Rectal smooth muscle tissue (tissue), 1 donor: ENCODE results near the gene PRDM10.
"Not testable (repeated sequence)": the region's sequence is repeated elsewhere in the genome, so short reads cannot be mapped to it uniquely, and the experiment has no call there.

ENCODE experiments used
- H3K27ac ChIP-seq: one replicate; pipeline ENCODE4 v1.7.0; 2013; ENCODE audit warnings: low read depth, low read length, inconsistent platforms
- H3K27me3 ChIP-seq: one replicate; pipeline ENCODE4 v1.7.0; 2013; ENCODE audit warnings: low read length; ENCODE audit not compliant: control insufficient read depth, insufficient read depth
- H3K36me3 ChIP-seq: one replicate; pipeline ENCODE4 v1.7.0; 2013; ENCODE audit warnings: low read length; ENCODE audit not compliant: control insufficient read depth, insufficient read depth
- H3K4me1 ChIP-seq: one replicate; pipeline ENCODE4 v1.7.0; 2013; ENCODE audit warnings: low read length; ENCODE audit not compliant: control insufficient read depth, insufficient read depth
- H3K4me3 ChIP-seq: one replicate; pipeline ENCODE4 v1.7.0; 2013; ENCODE audit warnings: low read length
- H3K9ac ChIP-seq: one replicate; pipeline ENCODE4 v1.7.0; 2013; ENCODE audit warnings: low read length

Gene PRDM10

DNA sequence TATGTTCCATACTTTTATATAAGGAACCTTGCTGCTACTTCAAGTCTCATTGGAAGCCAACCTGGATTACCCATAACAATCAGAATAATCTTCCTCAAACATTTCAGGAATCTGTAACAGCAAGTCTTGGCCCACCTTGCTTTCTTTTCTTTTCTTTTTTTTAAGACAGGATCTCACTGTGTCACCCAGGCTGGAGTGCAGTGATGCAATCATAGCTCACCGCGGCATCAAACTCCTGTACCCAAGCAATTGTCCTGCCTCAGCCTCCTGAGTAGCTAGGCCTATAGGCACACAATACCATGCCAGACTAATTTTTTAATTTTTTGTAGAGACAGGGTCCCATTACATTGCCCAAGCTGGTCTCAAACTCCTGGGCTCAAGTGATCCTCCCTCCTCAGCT is 29.3 kb upstream of the PRDM10 start:
- no peaks in the 10 kb centered on the region for H3K27me3 ChIP-seq
- no peak overlapping the region for H3K4me3 ChIP-seq
- H3K27ac ChIP-seq, result no peak overlapping the region
- H3K4me1 ChIP-seq, result no peaks in the 10 kb centered on the region
- H3K9ac ChIP-seq, result no peak overlapping the region
- no peaks in the 10 kb centered on the region for H3K36me3 ChIP-seq

DNA sequence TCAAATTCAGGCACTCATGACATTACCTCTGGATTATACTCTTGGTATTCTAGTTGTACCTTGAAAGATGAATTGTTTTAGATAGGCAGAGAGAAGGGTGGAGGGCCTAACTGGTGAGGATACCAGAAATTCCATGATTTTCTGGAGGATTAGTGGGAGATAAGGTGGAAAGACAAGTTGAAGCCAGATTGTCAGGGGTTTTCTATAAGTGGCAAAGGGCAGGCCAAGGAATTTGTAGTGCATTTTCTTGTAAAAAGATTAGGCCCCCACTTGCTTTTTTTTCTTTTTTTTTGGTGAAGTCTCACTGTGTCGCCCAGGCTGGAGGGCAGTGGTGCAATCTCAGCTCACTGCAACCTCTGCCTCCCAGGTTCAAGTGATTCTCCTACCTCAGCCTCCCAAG is 28.4 kb upstream of the PRDM10 start:
- H3K4me1 ChIP-seq, result no peaks in the 10 kb centered on the region
- no peak overlapping the region for H3K9ac ChIP-seq
- H3K36me3 ChIP-seq, result no peaks in the 10 kb centered on the region
- H3K27me3 ChIP-seq, result no peaks in the 10 kb centered on the region
- no peak overlapping the region for H3K4me3 ChIP-seq
- no peak overlapping the region for H3K27ac ChIP-seq

DNA sequence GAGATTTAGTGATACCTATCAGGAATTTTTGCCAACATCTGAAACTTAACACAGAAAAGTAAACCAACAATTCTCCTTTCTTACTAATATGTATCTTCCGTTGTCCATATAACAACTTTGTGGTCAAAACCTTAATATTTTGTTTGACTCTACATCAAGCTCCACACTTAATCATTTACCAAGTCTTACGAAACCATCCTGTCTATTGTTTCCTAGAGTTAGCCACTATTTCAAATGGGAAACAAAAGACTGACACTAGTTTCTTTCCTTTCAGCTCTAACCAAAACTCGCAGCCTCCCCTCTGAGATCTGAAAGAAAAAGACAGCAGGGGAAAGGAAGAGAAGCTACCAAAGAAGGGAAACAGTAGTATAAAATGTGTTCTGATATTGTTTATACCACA is 26.5 kb upstream of the PRDM10 start:
- H3K4me3 ChIP-seq, result no peak overlapping the region
- no peak overlapping the region for H3K27ac ChIP-seq
- H3K4me1 ChIP-seq, result no peaks in the 10 kb centered on the region
- H3K27me3 ChIP-seq, result no peaks in the 10 kb centered on the region
- no peak overlapping the region for H3K9ac ChIP-seq
- no peaks in the 10 kb centered on the region for H3K36me3 ChIP-seq

DNA sequence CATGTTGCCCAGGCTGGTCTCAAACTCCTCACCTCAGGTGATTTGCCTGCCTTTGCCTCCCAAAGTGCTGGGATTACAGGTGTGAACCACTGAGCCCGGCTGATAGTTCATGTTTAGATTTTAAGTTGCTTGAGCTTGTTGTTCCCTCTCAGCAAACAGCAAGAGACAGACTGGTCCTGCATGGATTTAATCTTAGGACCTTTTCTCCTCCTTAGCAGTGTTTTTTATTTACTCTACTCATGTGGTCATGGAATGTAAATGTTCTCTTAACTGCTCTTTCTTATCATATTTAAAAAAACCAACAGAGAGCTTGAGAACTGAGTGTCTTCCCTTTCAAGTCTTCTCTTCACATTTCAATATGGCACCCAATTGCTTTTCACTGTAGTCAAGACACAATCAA is 22.7 kb upstream of the PRDM10 start:
- Histone ChIP-seq H3K4me1 (no peaks in the 10 kb centered on the region), H3K36me3 (no peaks in the 10 kb centered on the region), H3K9ac (no peak overlapping the region), H3K27ac (no peak overlapping the region), H3K4me3 (no peak overlapping the region), H3K27me3 (no peaks in the 10 kb centered on the region)

DNA sequence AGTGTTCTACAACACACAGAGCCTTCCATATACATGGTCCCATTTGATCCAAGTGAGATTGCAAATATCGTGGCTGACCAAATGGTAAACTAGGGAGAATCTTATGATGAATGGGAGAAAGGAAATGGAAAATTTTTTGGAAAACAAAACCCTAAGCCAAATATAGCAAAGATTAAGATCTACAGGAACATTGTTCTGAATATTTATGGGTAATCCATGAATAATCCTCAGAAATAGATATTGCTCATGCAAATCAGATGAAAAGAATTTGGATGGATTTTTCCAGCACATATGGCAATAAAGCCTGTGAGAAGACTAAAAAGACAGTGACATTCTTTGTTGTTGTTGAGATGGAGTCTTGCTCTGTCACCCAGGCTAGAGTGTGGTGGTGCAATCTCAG is 21.7 kb upstream of the PRDM10 start:
- no peak overlapping the region for H3K27ac ChIP-seq

DNA sequence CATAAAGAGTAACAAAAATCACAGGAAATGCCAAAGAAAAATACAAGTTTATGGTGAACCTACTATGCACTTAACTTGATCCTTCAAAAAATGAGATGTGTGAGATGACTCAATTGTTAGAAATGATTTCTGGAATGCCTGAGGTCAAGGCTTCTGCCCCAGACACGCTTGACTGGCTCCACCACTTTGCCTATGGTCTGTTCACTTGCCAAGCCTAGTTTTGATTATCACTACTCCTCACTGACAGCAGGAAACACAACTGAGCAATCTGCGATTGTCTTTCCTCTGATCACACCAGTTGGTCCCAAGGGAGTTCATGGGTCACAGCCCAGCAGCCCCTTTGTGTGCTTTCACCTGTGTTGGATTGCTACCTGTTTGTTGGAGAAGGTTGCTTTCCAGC is 20.6 kb upstream of the PRDM10 start:
- Histone ChIP-seq H3K9ac (no peak overlapping the region), H3K36me3 (no peaks in the 10 kb centered on the region), H3K4me3 (no peak overlapping the region), H3K27me3 (no peaks in the 10 kb centered on the region), H3K4me1 (no peaks in the 10 kb centered on the region), H3K27ac (no peak overlapping the region)

More for the DNA sequence above, 21.7 kb upstream of the PRDM10 start:
- no peaks in the 10 kb centered on the region for H3K4me1 ChIP-seq
- no peak overlapping the region for H3K4me3 ChIP-seq
- H3K36me3 ChIP-seq, result no peaks in the 10 kb centered on the region
- no peaks in the 10 kb centered on the region for H3K27me3 ChIP-seq
- no peak overlapping the region for H3K9ac ChIP-seq

DNA sequence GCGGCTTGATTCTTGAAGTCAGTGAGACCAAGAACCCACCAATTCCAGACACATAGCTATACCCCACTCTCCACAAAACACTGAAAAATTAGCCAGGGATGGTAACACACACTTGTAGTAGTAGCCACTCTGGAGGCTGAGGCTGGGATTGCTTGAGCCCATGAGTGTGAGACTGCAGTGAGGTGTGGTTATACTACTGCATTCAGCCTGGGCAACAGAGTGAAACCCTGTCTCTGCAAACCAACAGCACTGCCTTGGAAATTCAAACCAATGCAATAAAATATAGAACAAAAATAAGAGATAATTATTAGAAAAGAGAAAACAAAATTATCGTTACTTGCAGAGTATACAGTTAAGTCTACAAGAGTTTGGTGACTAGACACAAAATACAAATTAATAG is 20.2 kb upstream of the PRDM10 start:
- Histone ChIP-seq H3K4me1 (no peaks in the 10 kb centered on the region), H3K4me3 (no peak overlapping the region), H3K36me3 (no peaks in the 10 kb centered on the region), H3K27ac (no peak overlapping the region), H3K27me3 (no peaks in the 10 kb centered on the region), H3K9ac (no peak overlapping the region)

DNA sequence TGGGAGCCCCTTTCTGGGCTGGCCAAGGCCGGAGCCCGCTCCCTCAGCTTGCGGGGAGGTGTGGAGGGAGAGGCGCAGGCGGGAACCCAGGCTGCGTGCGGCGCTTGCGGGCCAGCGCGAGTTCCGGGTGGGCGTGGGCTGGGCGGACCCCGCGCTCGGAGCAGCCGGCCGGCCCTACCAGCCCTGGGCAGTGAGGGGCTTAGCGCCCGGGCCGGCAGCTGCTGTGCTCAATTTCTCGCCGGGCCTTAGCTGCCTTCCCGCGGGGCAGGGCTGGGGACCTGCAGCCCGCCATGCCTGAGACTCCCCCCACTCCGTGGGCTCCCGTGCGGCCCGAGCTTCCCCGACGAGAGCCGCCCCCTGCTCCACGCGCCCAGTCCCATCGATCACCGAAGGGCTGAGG is 19.0 kb upstream of the PRDM10 start:
- not testable (repeated sequence) for H3K36me3 ChIP-seq, H3K9ac ChIP-seq, H3K27ac ChIP-seq, H3K4me3 ChIP-seq, H3K4me1 ChIP-seq, H3K27me3 ChIP-seq

DNA sequence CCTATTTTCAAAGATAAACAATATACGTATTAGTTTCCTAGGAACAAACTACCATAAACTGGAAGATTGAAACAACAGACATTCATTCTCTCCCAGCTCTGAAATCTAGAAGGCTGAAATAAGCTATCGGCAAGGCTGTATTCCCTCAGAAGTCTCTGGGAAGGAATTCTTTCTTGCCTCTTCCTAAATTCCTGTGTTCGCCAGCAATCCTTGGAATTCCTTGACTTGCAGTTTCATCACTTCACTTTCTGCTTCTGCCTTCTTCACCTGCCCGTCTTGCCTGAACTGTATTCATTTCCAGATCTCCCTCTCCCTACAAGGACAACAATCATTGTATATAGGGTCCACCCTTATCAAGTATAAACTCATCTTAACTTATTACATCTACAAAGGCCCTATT is 17.7 kb upstream of the PRDM10 start:
- H3K4me3 ChIP-seq, result no peak overlapping the region
- no peaks in the 10 kb centered on the region for H3K27me3 ChIP-seq
- H3K36me3 ChIP-seq, result no peaks in the 10 kb centered on the region
- H3K4me1 ChIP-seq, result no peaks in the 10 kb centered on the region
- H3K9ac ChIP-seq, result no peak overlapping the region
- H3K27ac ChIP-seq, result no peak overlapping the region

DNA sequence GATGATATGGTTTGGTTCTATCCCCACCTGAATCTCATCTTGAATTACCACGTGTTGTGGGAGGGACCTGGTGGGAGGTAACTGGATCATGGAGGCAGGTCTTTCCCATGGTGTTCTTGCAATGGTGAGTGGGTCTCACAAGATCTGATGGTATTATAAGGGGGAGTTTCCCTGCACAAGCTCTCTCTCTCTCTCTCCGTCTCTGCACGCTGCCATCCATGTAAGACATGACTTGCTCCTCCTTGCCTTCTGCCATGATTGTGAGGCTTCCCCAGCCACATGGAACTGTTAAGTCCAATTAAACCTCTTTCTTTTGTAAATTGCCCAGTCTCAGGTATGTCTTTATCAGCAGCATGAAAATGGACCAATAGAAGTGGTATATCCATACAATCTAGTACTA is 13.2 kb upstream of the PRDM10 start:
- not testable (repeated sequence) for H3K4me3 ChIP-seq, H3K36me3 ChIP-seq, H3K9ac ChIP-seq, H3K4me1 ChIP-seq, H3K27ac ChIP-seq, H3K27me3 ChIP-seq

DNA sequence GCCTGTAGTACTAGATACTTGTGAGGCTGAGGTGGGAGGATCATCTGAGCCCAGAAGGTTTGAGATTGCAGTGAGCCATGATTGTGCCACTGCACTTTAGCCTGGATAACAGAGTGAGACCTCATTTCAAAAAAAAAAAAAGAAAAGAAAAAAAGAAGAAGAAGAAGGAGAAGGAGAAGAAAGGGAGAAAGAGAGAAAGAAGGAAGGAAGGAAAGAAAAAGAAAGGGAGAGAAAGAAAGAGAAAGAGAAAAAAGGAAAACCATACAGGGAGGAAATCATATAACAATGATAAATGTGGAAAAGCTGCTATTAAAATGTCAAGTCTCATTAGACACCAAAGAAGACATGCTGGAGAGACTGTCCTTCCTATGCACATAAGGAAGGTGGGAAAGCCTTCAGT is 5.7 kb upstream of the PRDM10 start:
- Histone ChIP-seq H3K27me3 (no peaks in the 10 kb centered on the region), H3K4me1 (no peaks in the 10 kb centered on the region), H3K9ac (no peak overlapping the region), H3K36me3 (no peaks in the 10 kb centered on the region), H3K4me3 (no peak overlapping the region), H3K27ac (no peak overlapping the region)

DNA sequence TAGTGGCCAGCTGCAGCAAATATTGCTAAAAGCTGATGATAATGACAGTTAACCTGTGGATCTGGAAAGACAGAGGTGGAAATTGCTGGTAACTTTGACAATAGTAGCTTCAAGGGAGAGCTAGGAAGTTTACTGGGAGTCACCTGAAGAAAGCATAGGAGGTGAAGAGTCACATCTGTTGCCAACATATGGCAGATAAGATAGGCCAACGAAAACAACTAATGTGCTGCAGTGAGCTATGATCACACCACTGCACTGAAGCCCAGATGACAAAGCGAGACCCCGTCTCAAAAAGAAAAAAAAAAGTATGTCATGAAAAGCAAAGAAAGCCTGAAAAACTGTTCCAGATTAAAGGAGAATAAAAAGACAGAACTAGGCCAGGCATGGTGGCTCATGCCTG is 4.3 kb upstream of the PRDM10 start:
- Histone ChIP-seq H3K27me3 (no peaks in the 10 kb centered on the region), H3K4me3 (no peak overlapping the region), H3K27ac (no peak overlapping the region), H3K4me1 (no peaks in the 10 kb centered on the region), H3K9ac (no peak overlapping the region), H3K36me3 (no peaks in the 10 kb centered on the region)

DNA sequence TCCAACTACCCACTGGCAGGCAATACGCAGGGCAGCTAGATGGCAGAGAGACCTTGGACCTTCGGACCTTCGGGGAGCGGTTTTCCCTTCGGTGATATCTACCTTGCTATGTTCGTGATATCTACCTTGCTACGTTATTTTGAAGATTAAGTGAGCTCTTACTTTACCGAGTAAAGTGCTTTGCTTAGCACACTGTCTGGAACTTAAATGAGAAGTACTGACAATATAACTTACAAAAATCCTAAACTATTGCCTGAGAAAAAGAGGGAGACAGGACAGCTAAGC is 1.0 kb upstream of the PRDM10 start:
- H3K9ac ChIP-seq, result peak overlapping the region; percentile 84
- H3K4me1 ChIP-seq, result peaks cover 4% of the 10 kb centered on the region
- peak overlapping the region; percentile 99 for H3K27ac ChIP-seq
- H3K27me3 ChIP-seq, result no peaks in the 10 kb centered on the region
- H3K36me3 ChIP-seq, result no peaks in the 10 kb centered on the region
- H3K4me3 ChIP-seq, result peak overlapping the region; percentile 85
